Common myeloid progenitor, CD34-positive (primary cell): ENCODE results near the gene ATXN2.
"Not testable (repeated sequence)": the region's sequence is repeated elsewhere in the genome, so short reads cannot be mapped to it uniquely, and the experiment has no call there.

ENCODE experiments used
- CTCF ChIA-PET: fragments of 350-600 bp; sonication (Branson Sonifier 250); formaldehyde crosslinking; loops from one replicate; lab custom pipeline; 2021; ENCODE audit warnings: antibody characterized with exemption; lab: Charles Lee
- POLR2A ChIA-PET: fragments of 350-600 bp; sonication (Branson Sonifier 250); formaldehyde crosslinking; loops from one replicate; lab custom pipeline; 2021; ENCODE audit warnings: antibody characterized with exemption; lab: Charles Lee
- DNase-seq, 3 donors: peaks; one replicate each; pipeline versions ENCODE4 v3.0.0 to v3.0.0-alpha.2; 2013
- H3K27ac ChIP-seq, 2 experiments: 1 replicate in 1 of 2; 2 replicates in 1 of 2; pipeline ENCODE4 v1.7.0; 2013; ENCODE audit warnings: inconsistent platforms in 2 of 2, low read length in 2 of 2, mild to moderate bottlenecking in 2 of 2, low read depth in 1 of 2, moderate library complexity in 1 of 2; ENCODE audit not compliant: severe bottlenecking in 2 of 2, insufficient read depth in 1 of 2, poor library complexity in 1 of 2
- H3K27me3 ChIP-seq, 5 experiments: replicated peaks in 2 of 5; 1 replicate in 3 of 5; 2 replicates in 2 of 5; pipeline versions ENCODE4 v1.6.1 to v1.7.0; 2013; ENCODE audit warnings: low read length in 4 of 5, mild to moderate bottlenecking in 2 of 5, moderate library complexity in 2 of 5, inconsistent platforms in 1 of 5; ENCODE audit not compliant: insufficient read depth in 5 of 5, control insufficient read depth in 4 of 5
- H3K36me3 ChIP-seq, 4 experiments: 1 replicate in 2 of 4; 2 replicates in 2 of 4; pipeline versions ENCODE4 v1.6.1 to v1.7.0; 2013; ENCODE audit warnings: low read length in 3 of 4, control low read depth in 1 of 4, mild to moderate bottlenecking in 1 of 4; ENCODE audit not compliant: control insufficient read depth in 4 of 4, insufficient read depth in 4 of 4
- H3K4me1 ChIP-seq, 4 experiments: 1 replicate in 3 of 4; 2 replicates in 1 of 4; pipeline versions ENCODE4 v1.6.1 to v1.7.1; 2013; ENCODE audit warnings: low read length in 3 of 4, mild to moderate bottlenecking in 3 of 4, control low read depth in 1 of 4, inconsistent platforms in 1 of 4, moderate library complexity in 1 of 4; ENCODE audit not compliant: control insufficient read depth in 4 of 4, insufficient read depth in 4 of 4; ENCODE audit errors: control extremely low read depth in 1 of 4
- H3K4me3 ChIP-seq, 7 experiments: 1 replicate in 4 of 7; 2 replicates in 3 of 7; pipeline versions ENCODE4 v1.5.1 to v1.7.0; 2013; ENCODE audit warnings: mild to moderate bottlenecking in 7 of 7, low read length in 6 of 7, moderate library complexity in 6 of 7, inconsistent platforms in 2 of 7, low read depth in 2 of 7, control low read depth in 1 of 7; ENCODE audit not compliant: insufficient read depth in 4 of 7, control insufficient read depth in 1 of 7; ENCODE audit errors: extremely low read depth in 1 of 7
- H3K9me3 ChIP-seq, 5 experiments: 1 replicate in 4 of 5; 2 replicates in 1 of 5; pipeline versions ENCODE4 v1.6.1 to v1.7.1; 2013; ENCODE audit warnings: low read length in 4 of 5, mild to moderate bottlenecking in 2 of 5, inconsistent platforms in 1 of 5, low read depth in 1 of 5, moderate library complexity in 1 of 5; ENCODE audit not compliant: control insufficient read depth in 4 of 5, insufficient read depth in 2 of 5; ENCODE audit errors: control extremely low read depth in 1 of 5
- WGBS: methylation state at CpG from one replicate; pipeline ENCODE4 v1.1.5; 2013; ENCODE audit not compliant: insufficient coverage; 5-methylcytosine and 5-hydroxymethylcytosine counted together

The ATXN2 gene

GRCh38 chr12:111600205-111600642 lies 1.1 kb upstream of the ATXN2 start:
- peak in 2 of 3 donors; percentile 7 to 17 for DNase-seq
- H3K4me1 ChIP-seq = peaks cover 13 to 28% (median 25%) of the 10 kb centered on the region in 4 experiments
- peak overlapping the region in 6 of 7 experiments; percentile 74 to 95 (median 86) for H3K4me3 ChIP-seq
- no peaks in the 10 kb centered on the region for H3K27me3 ChIP-seq
- CTCF ChIA-PET = no interaction called here
- H3K36me3 ChIP-seq = no peaks in the 10 kb centered on the region
- H3K27ac ChIP-seq = peak overlapping the region; percentile 90 to 94
- POLR2A ChIA-PET = no interaction called here
- no CpG with 5 or more reads among the region's 5 CpGs for WGBS
- H3K9me3 ChIP-seq = no peaks in the 10 kb centered on the region

- 0% methylated on average over 43 of the region's 56 CpGs for WGBS
- POLR2A ChIA-PET = interaction anchor here (0.6 kb wide), 1 partner anchor 20 kb away, joined by 3 read pairs; no protein-coding TSS in a partner anchor
- H3K4me1 ChIP-seq = peaks cover 13 to 29% (median 25%) of the 10 kb centered on the region in 4 experiments
- H3K36me3 ChIP-seq = no peaks in the 10 kb centered on the region
- no peaks in the 10 kb centered on the region for H3K27me3 ChIP-seq
- peak overlapping the region; percentile 74 to 95 (median 82) for H3K4me3 ChIP-seq
- peak overlapping the region; percentile 90 to 94 for H3K27ac ChIP-seq
- peak; percentile 95 to 98 (median 96) for DNase-seq
- CTCF ChIA-PET = no interaction called here
- H3K9me3 ChIP-seq = no peaks in the 10 kb centered on the region
These were observed 514 bp upstream of the ATXN2 start for GRCh38 chr12:111599453-111600204.

- H3K27me3 ChIP-seq = no peaks in the 10 kb centered on the region
- CTCF ChIA-PET = interaction anchor here (1.5 kb wide), 1 partner anchor 59 kb away, joined by 3 read pairs; no protein-coding TSS in a partner anchor
- peak overlapping the region; percentile 75 to 87 for H3K27ac ChIP-seq
- H3K36me3 ChIP-seq = no peaks in the 10 kb centered on the region
- DNase-seq = peak; percentile 22 to 57 (median 45)
- no peaks in the 10 kb centered on the region for H3K9me3 ChIP-seq
- WGBS = 0% methylated on average over 44 of the region's 67 CpGs
- POLR2A ChIA-PET = no interaction called here
- H3K4me3 ChIP-seq = peak overlapping the region; percentile 74 to 95 (median 91)
- peaks cover 13 to 30% (median 25%) of the 10 kb centered on the region in 4 experiments for H3K4me1 ChIP-seq
These were observed 1.1 kb downstream of the ATXN2 start for GRCh38 chr12:111597831-111598636.

DNA sequence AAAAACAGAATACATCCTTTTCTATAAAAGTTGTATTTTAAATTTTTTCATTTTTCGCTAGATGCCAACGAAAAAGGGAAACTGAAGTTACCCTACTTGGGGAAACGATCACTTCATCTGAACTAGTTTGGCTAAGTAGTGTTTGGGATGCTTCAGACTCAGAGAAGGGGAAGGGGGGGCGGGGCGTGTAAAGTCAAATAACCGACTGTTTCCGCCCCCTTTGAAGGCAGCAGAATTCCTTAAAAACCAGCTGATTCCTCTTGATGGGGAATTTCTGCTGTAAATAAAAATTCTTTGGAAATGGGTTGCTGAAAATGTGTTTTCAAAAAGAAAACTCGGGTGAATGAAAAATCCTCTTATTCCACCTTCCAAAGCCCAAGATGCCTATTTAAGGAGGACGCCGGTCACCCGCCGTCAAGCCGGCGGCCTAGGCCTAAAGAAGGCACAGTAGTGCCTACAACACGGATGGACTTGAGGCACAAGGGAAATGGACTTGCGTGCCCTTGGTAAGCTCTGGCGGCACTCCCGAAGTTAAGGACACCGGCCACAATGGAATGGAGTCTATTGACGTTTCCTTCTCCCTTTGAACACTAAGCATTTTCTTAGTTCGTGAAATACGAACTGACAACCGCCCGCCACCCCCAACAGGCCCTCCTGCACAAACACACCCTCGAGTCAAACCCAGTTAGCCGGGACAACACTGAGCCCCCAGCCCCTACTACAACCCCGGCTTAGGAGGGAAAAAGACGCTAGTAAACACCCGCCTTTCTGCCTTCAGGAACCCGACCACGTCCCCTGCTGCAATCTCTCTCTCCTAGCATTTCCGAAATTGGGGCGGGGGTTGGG lies 1.9 kb downstream of the ATXN2 start:
- WGBS = 0% methylated on average over 26 of the region's 33 CpGs
- ChIA-PET POLR2A (no interaction called here), CTCF (interaction anchor here (1.5 kb wide), 1 partner anchor 58 kb away, joined by 3 read pairs; no protein-coding TSS in a partner anchor)
- peaks cover 13 to 30% (median 25%) of the 10 kb centered on the region in 4 experiments for H3K4me1 ChIP-seq
- no peaks in the 10 kb centered on the region for H3K36me3 ChIP-seq
- peak overlapping the region; percentile 75 to 87 for H3K27ac ChIP-seq
- H3K9me3 ChIP-seq = no peaks in the 10 kb centered on the region
- H3K4me3 ChIP-seq = peak overlapping the region; percentile 74 to 95 (median 91)
- DNase-seq = peak; percentile 70 to 84 (median 77)
- no peaks in the 10 kb centered on the region for H3K27me3 ChIP-seq

GRCh38 chr12:111595341-111595835 lies 3.7 kb downstream of the ATXN2 start:
- H3K4me3 ChIP-seq, H3K36me3 ChIP-seq, H3K9me3 ChIP-seq, H3K27me3 ChIP-seq, DNase-seq, H3K27ac ChIP-seq: not testable (repeated sequence)
- H3K4me1 ChIP-seq = peaks cover 12 to 29% (median 23%) of the 10 kb centered on the region in 4 experiments
- 97% methylated on average over 10 of the region's 15 CpGs for WGBS
- ChIA-PET CTCF (interaction anchor here (0.6 to 2.3 kb wide), 5 partner anchors 10 to 151 kb away, joined by 3 to 6 read pairs (median 3); no protein-coding TSS in a partner anchor), POLR2A (interaction anchor here (0.6 kb wide), 1 partner anchor 10 kb away, joined by 3 read pairs; no protein-coding TSS in a partner anchor)

- H3K27ac ChIP-seq, H3K4me1 ChIP-seq, H3K27me3 ChIP-seq, H3K9me3 ChIP-seq, DNase-seq, H3K4me3 ChIP-seq, POLR2A ChIA-PET, H3K36me3 ChIP-seq: not testable (repeated sequence)
- CTCF ChIA-PET = interaction anchor here (2.2 kb wide), 1 partner anchor 35 kb away, joined by 6 read pairs; no protein-coding TSS in a partner anchor
- WGBS = 100% methylated on average over 4 of the region's 6 CpGs
These were observed 7.6 kb downstream of the ATXN2 start for GRCh38 chr12:111591399-111592010.
